ENCODE measurements around the gene PRR23E. TPM values are rescaled to one million over a fixed set of nuclear protein-coding genes. Genes with fewer than 3 reads are reported as not detected.

The PRR23E gene
- total and polyA plus RNA-seq, 2 donors (not counting 3 experiments of a cell fraction or from before 2014, with no cell fraction given): not detected

DNA sequence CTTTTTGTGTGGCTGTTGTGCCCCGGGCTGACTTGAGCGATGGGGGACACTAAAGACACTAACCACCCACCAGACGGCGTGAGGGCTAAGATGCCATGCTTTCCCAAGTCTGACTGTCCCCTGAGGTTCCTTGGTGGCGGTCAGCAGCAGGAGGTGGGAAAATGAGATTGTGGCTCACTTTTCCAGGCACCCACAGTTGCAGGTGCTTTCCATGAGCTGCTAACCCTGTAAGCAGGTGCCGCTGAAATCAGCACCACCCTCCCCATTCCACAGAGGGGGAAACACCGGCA is 17.7 kb downstream of the PRR23E start:
- Histone ChIP-seq H2AFZ (ENCODE audit: low read depth, low read length) (no peak overlapping the region), H4K20me1 (replicated peaks; ENCODE audit: control insufficient read depth, extremely low read depth, insufficient read depth, low read length) (no peaks in the 10 kb centered on the region), H3K27me3 (ENCODE audit: control insufficient read depth in 2 of 2, insufficient read depth in 2 of 2, low read length in 2 of 2) (no peaks in the 10 kb centered on the region), H3K9me1 (replicated peaks; ENCODE audit: control insufficient read depth, extremely low read depth, insufficient read depth, low read length) (no peaks in the 10 kb centered on the region), H3K36me3 (ENCODE audit: control insufficient read depth in 2 of 2, extremely low read depth in 1 of 2, insufficient read depth in 2 of 2, low read length in 2 of 2) (no peaks in the 10 kb centered on the region), H3K9me3 (replicated peaks; ENCODE audit: control insufficient read depth, insufficient read depth, low read length) (no peaks in the 10 kb centered on the region), H3K79me2 (ENCODE audit: control insufficient read depth, insufficient read depth, low read length) (no peaks in the 10 kb centered on the region), H3K4me1 (ENCODE audit: control insufficient read depth, extremely low read depth, insufficient read depth, low read length) (no peaks in the 10 kb centered on the region), H3K27ac (ENCODE audit: insufficient read depth, low read depth, low read length) (no peak overlapping the region), H3K9ac (replicated peaks; ENCODE audit: extremely low read depth, insufficient read depth, low read length) (no peak overlapping the region), H3K4me2 (ENCODE audit: insufficient read depth, low read length) (no peak overlapping the region), H3K4me3 (replicated peaks in 1 of 3; ENCODE audit: insufficient read depth in 1 of 3, low read depth in 1 of 3, low read length in 3 of 3) (no peak overlapping the region)
- ChIA-PET POLR2A (no interaction called here), CTCF (no interaction called here)
- BruUV-seq (replicated peaks): no TSS peak
- intact Hi-C loops (cut with micrococcal nuclease) (no loop called here), dilution Hi-C loops (cut with MboI; ENCODE audit: extremely low pct_ligation_motif_present, low sequenced_read_pairs) (no loop called here)
- FAIRE-seq (no peak), DNase-seq (ENCODE audit: low read depth, low spot score) (no peak)
- TF ChIP-seq EZH2 (IDR thresholded peaks at IDR 0.05; ENCODE audit: borderline replicate concordance, low read depth, low read length, severe bottlenecking): no peak
- TF ChIP-seq GATA2 (IDR thresholded peaks at IDR 0.05; ENCODE audit: insufficient read depth, insufficient read length, low read depth, low read length): no peak
- TF ChIP-seq, protein P1, sequence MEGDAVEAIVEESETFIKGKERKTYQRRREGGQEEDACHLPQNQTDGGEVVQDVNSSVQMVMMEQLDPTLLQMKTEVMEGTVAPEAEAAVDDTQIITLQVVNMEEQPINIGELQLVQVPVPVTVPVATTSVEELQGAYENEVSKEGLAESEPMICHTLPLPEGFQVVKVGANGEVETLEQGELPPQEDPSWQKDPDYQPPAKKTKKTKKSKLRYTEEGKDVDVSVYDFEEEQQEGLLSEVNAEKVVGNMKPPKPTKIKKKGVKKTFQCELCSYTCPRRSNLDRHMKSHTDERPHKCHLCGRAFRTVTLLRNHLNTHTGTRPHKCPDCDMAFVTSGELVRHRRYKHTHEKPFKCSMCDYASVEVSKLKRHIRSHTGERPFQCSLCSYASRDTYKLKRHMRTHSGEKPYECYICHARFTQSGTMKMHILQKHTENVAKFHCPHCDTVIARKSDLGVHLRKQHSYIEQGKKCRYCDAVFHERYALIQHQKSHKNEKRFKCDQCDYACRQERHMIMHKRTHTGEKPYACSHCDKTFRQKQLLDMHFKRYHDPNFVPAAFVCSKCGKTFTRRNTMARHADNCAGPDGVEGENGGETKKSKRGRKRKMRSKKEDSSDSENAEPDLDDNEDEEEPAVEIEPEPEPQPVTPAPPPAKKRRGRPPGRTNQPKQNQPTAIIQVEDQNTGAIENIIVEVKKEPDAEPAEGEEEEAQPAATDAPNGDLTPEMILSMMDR (IDR thresholded peaks at IDR 0.05; ENCODE audit: extremely low read depth in 1 of 2, insufficient read depth in 1 of 2, low read depth in 1 of 2, low read length in 2 of 2): no peak
- no peak for TF ChIP-seq MYC (IDR thresholded peaks at IDR 0.05; ENCODE audit: low read depth, low read length)
- no peak for TF ChIP-seq POLR2AphosphoS5 (IDR thresholded peaks at IDR 0.05; ENCODE audit: insufficient read depth, low read depth, low read length)
- no peak for TF ChIP-seq JUN (IDR thresholded peaks at IDR 0.05; ENCODE audit: borderline replicate concordance, insufficient read depth, insufficient read length, low read depth)
- TF ChIP-seq FOS (IDR thresholded peaks at IDR 0.05; ENCODE audit: borderline replicate concordance, insufficient read depth, low read length): no peak
- TF ChIP-seq POLR2A (IDR thresholded peaks at IDR 0.05; ENCODE audit: low read depth, low read length): no peak
- TF ChIP-seq, protein P2, sequence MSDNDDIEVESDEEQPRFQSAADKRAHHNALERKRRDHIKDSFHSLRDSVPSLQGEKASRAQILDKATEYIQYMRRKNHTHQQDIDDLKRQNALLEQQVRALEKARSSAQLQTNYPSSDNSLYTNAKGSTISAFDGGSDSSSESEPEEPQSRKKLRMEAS (IDR thresholded peaks at IDR 0.05; ENCODE audit: insufficient read depth, insufficient read length): no peak

Data from endothelial cell of umbilical vein (primary cell).